ENCODE results near the gene CCL18. TPM values are rescaled to one million over a fixed set of nuclear protein-coding genes. Genes with fewer than 3 reads are reported as not detected.
"Not testable (repeated sequence)": the region's sequence is repeated elsewhere in the genome, so short reads cannot be mapped to it uniquely, and the experiment has no call there.

The CCL18 gene
- total RNA-seq, 1 donor from 2014 or later, result not detected

GRCh38 chr17:36118477-36119353, 54.6 kb downstream of the CCL18 start:
- Mint-ChIP-seq H3K4me3 (no peak overlapping the region), H3K4me1 (no peaks in the 10 kb centered on the region), H3K36me3 (ENCODE audit: low read depth) (no peaks in the 10 kb centered on the region), H3K27ac (ENCODE audit: unreplicated experiment) (no peak overlapping the region), H3K9me3 (no peaks in the 10 kb centered on the region), H3K27me3 (ENCODE audit: low read depth) (peaks cover 3% of the 10 kb centered on the region)
- DNase-seq (ENCODE audit: low read depth, low spot score), result no peak
- TF ChIP-seq CTCF (conservative IDR thresholded peaks at IDR 0.05), result no peak

DNA sequence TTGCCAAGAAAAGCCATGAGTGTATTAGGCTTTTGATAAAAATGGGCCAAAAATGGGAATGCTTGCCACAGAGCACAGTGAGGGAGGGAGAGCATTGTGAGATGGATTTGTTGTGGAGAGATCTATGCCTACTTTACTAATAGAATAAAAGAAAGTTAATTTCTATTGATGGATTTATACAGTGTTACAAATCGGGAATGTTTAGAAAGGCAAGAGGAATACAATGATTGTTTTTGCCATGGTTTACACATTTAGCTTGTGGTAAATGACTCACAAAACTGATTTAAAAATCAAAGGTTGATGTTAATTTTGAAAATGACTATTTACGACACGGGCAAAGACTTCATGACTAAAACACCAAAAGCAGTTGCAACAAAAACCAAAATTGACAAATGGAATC, 56.1 kb downstream of the CCL18 start:
- peaks cover 3% of the 10 kb centered on the region for H3K27me3 Mint-ChIP-seq (ENCODE audit: low read depth)
- H3K36me3 Mint-ChIP-seq (ENCODE audit: low read depth), result no peaks in the 10 kb centered on the region
- no peak for TF ChIP-seq CTCF (conservative IDR thresholded peaks at IDR 0.05)
- no peak for DNase-seq (ENCODE audit: low read depth, low spot score)
- no peaks in the 10 kb centered on the region for H3K9me3 Mint-ChIP-seq
- no peak overlapping the region for H3K4me3 Mint-ChIP-seq
- H3K4me1 Mint-ChIP-seq, result no peaks in the 10 kb centered on the region
- H3K27ac Mint-ChIP-seq (ENCODE audit: unreplicated experiment), result no peak overlapping the region

GRCh38 chr17:36121099-36121498, 57.0 kb downstream of the CCL18 start:
- DNase-seq (ENCODE audit: low read depth, low spot score); H3K36me3 Mint-ChIP-seq (ENCODE audit: low read depth); H3K27me3 Mint-ChIP-seq (ENCODE audit: low read depth); H3K4me1 Mint-ChIP-seq; H3K9me3 Mint-ChIP-seq; H3K27ac Mint-ChIP-seq (ENCODE audit: unreplicated experiment); H3K4me3 Mint-ChIP-seq: not testable (repeated sequence)

Other genes with a start within 250 kb of the CCL18 start
- gene HEATR9, start 195.4 kb upstream of the CCL18 start, total RNA-seq, result not detected in 2 replicates
- not detected in 2 replicates for gene CCL5, start 183.9 kb upstream of the CCL18 start, total RNA-seq
- 5.0 and 5.7 TPM in 2 replicates for gene RDM1, start 133.5 kb upstream of the CCL18 start, total RNA-seq
- gene LYZL6, start 120.6 kb upstream of the CCL18 start, total RNA-seq, result not detected in 2 replicates
- gene CCL16, start 82.8 kb upstream of the CCL18 start, total RNA-seq, result not detected in 2 replicates
- not detected in 2 replicates for gene CCL14, start 77.5 kb upstream of the CCL18 start, total RNA-seq
- gene CCL15, start 62.7 kb upstream of the CCL18 start, total RNA-seq, result not detected in 2 replicates
- gene CCL23, start 46.3 kb upstream of the CCL18 start, total RNA-seq, result not detected in 2 replicates
- gene CCL3, start 25.9 kb downstream of the CCL18 start, total RNA-seq, result not detected in 2 replicates
- gene CCL4, start 39.6 kb downstream of the CCL18 start, total RNA-seq, result not detected in 2 replicates
- gene TBC1D3B, start 112.4 kb downstream of the CCL18 start, total RNA-seq, result 12.5 and 13.2 TPM in 2 replicates
- 0.82 and 1.6 TPM in 2 replicates for gene CCL3L1, start 132.5 kb downstream of the CCL18 start, total RNA-seq
- gene CCL4L2, start 146.8 kb downstream of the CCL18 start, total RNA-seq, result not detected in 2 replicates
- 0.71 and 0.96 TPM in 2 replicates for gene TBC1D3I, start 200.3 kb downstream of the CCL18 start, total RNA-seq

All from neural crest cell (in vitro differentiated cells).